Measurements from ENCODE around the gene UBQLN1. TPM values are rescaled to one million over a fixed set of nuclear protein-coding genes. Genes with fewer than 3 reads are reported as not detected.
"Not testable (repeated sequence)": the region's sequence is repeated elsewhere in the genome, so short reads cannot be mapped to it uniquely, and the experiment has no call there.

Gene UBQLN1
- total RNA-seq, 1 experiment from 2014 or later, result 111 TPM

DNA sequence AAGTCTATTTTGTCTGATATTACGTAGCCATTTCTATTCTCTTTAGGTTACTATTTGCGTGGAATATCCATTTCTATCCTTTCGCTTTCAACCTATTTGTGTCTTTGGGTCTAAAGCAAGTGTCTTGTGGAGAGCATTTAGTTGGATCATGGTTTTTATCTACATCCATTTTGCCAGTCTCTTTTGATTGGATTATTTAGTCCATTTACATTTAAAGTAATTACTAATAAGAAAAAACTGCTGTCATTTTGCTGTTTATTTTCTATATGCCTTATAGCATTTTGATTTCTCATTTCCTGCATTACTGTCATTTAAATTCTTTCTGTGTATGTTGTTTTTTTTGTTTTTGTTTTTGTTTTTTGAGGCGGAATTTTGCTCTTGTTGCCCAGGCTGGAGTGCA is 26.0 kb upstream of the UBQLN1 start:
- TF ChIP-seq, protein P1, sequence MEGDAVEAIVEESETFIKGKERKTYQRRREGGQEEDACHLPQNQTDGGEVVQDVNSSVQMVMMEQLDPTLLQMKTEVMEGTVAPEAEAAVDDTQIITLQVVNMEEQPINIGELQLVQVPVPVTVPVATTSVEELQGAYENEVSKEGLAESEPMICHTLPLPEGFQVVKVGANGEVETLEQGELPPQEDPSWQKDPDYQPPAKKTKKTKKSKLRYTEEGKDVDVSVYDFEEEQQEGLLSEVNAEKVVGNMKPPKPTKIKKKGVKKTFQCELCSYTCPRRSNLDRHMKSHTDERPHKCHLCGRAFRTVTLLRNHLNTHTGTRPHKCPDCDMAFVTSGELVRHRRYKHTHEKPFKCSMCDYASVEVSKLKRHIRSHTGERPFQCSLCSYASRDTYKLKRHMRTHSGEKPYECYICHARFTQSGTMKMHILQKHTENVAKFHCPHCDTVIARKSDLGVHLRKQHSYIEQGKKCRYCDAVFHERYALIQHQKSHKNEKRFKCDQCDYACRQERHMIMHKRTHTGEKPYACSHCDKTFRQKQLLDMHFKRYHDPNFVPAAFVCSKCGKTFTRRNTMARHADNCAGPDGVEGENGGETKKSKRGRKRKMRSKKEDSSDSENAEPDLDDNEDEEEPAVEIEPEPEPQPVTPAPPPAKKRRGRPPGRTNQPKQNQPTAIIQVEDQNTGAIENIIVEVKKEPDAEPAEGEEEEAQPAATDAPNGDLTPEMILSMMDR (conservative IDR thresholded peaks at IDR 0.05), result no peak
- Histone ChIP-seq H2BK12ac (ENCODE audit: insufficient read length, low read depth, low read length) (no peak overlapping the region), H3K14ac (ENCODE audit: insufficient read depth, low read length) (no peak overlapping the region), H2BK15ac (ENCODE audit: low read depth, low read length) (no peak overlapping the region), H3T11ph (ENCODE audit: low read length) (no peak overlapping the region), H3K4me1 (ENCODE audit: insufficient read depth, low read length) (no peaks in the 10 kb centered on the region), H3K56ac (ENCODE audit: insufficient read length, low read depth, low read length) (no peak overlapping the region), H2BK20ac (ENCODE audit: low read depth, low read length, poor library complexity, severe bottlenecking) (no peak overlapping the region), H2BK120ac (ENCODE audit: low read depth, low read length, poor library complexity, severe bottlenecking) (no peak overlapping the region), H3K9me3 (ENCODE audit: control insufficient read depth, low read depth, low read length) (no peaks in the 10 kb centered on the region), H4K20me1 (ENCODE audit: control insufficient read depth, insufficient read depth, insufficient read length) (no peaks in the 10 kb centered on the region), H3K79me2 (ENCODE audit: insufficient read depth, low read length) (no peaks in the 10 kb centered on the region), H3K23ac (ENCODE audit: insufficient read length, low read depth, low read length) (no peak overlapping the region), H2AFZ (ENCODE audit: low read length) (no peak overlapping the region), H3K9ac (ENCODE audit: extremely low read depth, insufficient read length, low read length) (no peak overlapping the region), H3K79me1 (ENCODE audit: insufficient read depth, low read depth, low read length, poor library complexity, severe bottlenecking) (no peaks in the 10 kb centered on the region), H2AK5ac (ENCODE audit: insufficient read length, low read length) (no peak overlapping the region), H3K27me3 (ENCODE audit: insufficient read depth, low read length) (no peaks in the 10 kb centered on the region), H3K4ac (ENCODE audit: low read depth, low read length) (no peak overlapping the region), H4K91ac (ENCODE audit: insufficient read length, low read depth, low read length) (no peak overlapping the region), H2BK5ac (ENCODE audit: insufficient read length, low read length) (no peak overlapping the region), H3K18ac (ENCODE audit: insufficient read length, low read depth, low read length) (no peak overlapping the region), H3K4me2 (ENCODE audit: insufficient read depth, insufficient read length, low read length) (no peak overlapping the region), H3K27ac (ENCODE audit: insufficient read length, low read depth, low read length) (no peak overlapping the region), H4K8ac (replicated peaks; ENCODE audit: insufficient read length, low read depth, low read length) (no peak overlapping the region), H3K23me2 (ENCODE audit: insufficient read length, low read depth, low read length, poor library complexity, severe bottlenecking) (no peaks in the 10 kb centered on the region), H4K5ac (ENCODE audit: insufficient read length, low read depth, low read length) (no peak overlapping the region)
- Mint-ChIP-seq H3K4me1 (no peaks in the 10 kb centered on the region), H3K27me3 (ENCODE audit: low read depth) (no peaks in the 10 kb centered on the region), H3K9me3 (no peaks in the 10 kb centered on the region), H3K4me3 (no peak overlapping the region), H3K36me3 (ENCODE audit: insufficient read depth in 1 of 3, low read depth in 3 of 3) (no peaks in the 10 kb centered on the region), H3K27ac (no peak overlapping the region)
- WGBS (ENCODE audit: extremely low coverage, insufficient read length, low lambda C conversion rate), result no CpG with 5 or more reads among the region's 4 CpGs
- no peak for DNase-seq

DNA sequence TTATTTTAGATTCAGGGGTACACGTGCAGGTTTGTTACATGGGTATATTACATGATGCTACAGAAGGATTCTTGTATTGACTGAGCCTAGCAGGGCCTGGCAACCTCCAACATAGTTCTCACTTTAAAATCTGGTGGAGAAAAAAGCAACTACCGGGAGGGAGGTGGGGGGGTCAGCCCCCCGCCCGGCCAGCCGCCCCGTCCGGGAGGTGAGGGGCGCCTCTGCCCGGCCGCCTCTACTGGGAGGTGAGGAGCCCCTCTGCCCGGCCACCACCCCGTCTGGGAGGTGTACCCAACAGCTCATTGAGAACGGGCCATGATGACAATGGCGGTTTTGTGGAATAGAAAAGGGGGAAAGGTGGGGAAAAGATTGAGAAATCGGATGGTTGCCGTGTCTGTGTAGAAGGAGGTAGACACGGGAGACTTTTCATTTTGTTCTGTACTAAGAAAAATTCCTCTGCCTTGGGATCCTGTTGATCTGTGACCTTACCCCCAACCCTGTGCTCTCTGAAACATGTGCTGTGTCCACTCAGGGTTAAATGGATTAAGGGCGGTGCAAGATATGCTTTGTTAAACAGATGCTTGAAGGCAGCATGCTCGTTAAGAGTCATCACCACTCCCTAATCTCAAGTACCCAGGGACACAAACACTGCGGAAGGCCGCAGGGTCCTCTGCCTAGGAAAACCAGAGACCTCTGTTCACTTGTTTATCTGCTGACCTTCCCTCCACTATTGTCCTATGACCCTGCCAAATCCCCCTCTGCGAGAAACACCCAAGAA is 21.0 kb upstream of the UBQLN1 start:
- H3K4me3 Mint-ChIP-seq; H3K4me1 Mint-ChIP-seq; H3K18ac ChIP-seq (ENCODE audit: insufficient read length, low read depth, low read length); H3T11ph ChIP-seq (ENCODE audit: low read length); H4K5ac ChIP-seq (ENCODE audit: insufficient read length, low read depth, low read length); H4K8ac ChIP-seq (replicated peaks; ENCODE audit: insufficient read length, low read depth, low read length); H3K9me3 Mint-ChIP-seq; H2AK5ac ChIP-seq (ENCODE audit: insufficient read length, low read length); H3K14ac ChIP-seq (ENCODE audit: insufficient read depth, low read length); H3K9ac ChIP-seq (ENCODE audit: extremely low read depth, insufficient read length, low read length); H4K91ac ChIP-seq (ENCODE audit: insufficient read length, low read depth, low read length); H2AFZ ChIP-seq (ENCODE audit: low read length); H3K9me3 ChIP-seq (ENCODE audit: control insufficient read depth, low read depth, low read length); H3K4ac ChIP-seq (ENCODE audit: low read depth, low read length); H2BK12ac ChIP-seq (ENCODE audit: insufficient read length, low read depth, low read length); H3K27me3 ChIP-seq (ENCODE audit: insufficient read depth, low read length); H4K20me1 ChIP-seq (ENCODE audit: control insufficient read depth, insufficient read depth, insufficient read length); H3K56ac ChIP-seq (ENCODE audit: insufficient read length, low read depth, low read length); H3K27me3 Mint-ChIP-seq (ENCODE audit: low read depth); H2BK5ac ChIP-seq (ENCODE audit: insufficient read length, low read length); H3K79me1 ChIP-seq (ENCODE audit: insufficient read depth, low read depth, low read length, poor library complexity, severe bottlenecking); DNase-seq; H3K4me2 ChIP-seq (ENCODE audit: insufficient read depth, insufficient read length, low read length); H2BK15ac ChIP-seq (ENCODE audit: low read depth, low read length); H2BK20ac ChIP-seq (ENCODE audit: low read depth, low read length, poor library complexity, severe bottlenecking); H3K23ac ChIP-seq (ENCODE audit: insufficient read length, low read depth, low read length); H3K23me2 ChIP-seq (ENCODE audit: insufficient read length, low read depth, low read length, poor library complexity, severe bottlenecking); H2BK120ac ChIP-seq (ENCODE audit: low read depth, low read length, poor library complexity, severe bottlenecking); H3K27ac ChIP-seq (ENCODE audit: insufficient read length, low read depth, low read length); H3K4me1 ChIP-seq (ENCODE audit: insufficient read depth, low read length); H3K27ac Mint-ChIP-seq; H3K79me2 ChIP-seq (ENCODE audit: insufficient read depth, low read length); H3K36me3 Mint-ChIP-seq (ENCODE audit: insufficient read depth in 1 of 3, low read depth in 3 of 3): not testable (repeated sequence)
- no CpG with 5 or more reads among the region's 22 CpGs for WGBS (ENCODE audit: extremely low coverage, insufficient read length, low lambda C conversion rate)

Measured in H9 (cell line).